GM12864 (cell line): ENCODE data around the gene AOPEP.

Experiments
- DNase-seq: peaks from one replicate; pipeline ENCODE4 v3.0.0-alpha.2; 2011; ENCODE audit warnings: low read depth
- H3K4me3 ChIP-seq: 2 replicates; pipeline ENCODE4 v1.5.1; 2011; ENCODE audit warnings: mild to moderate bottlenecking, low read depth, low read length, control low read depth
- TF ChIP-seq, protein P1 (sequence below): IDR thresholded peaks from 2 replicates; pipeline ENCODE4 v1.5.1; 2011; ENCODE audit warnings: low read depth, mild to moderate bottlenecking, moderate library complexity, low read length, control low read depth, inconsistent platforms; ENCODE audit errors: missing control alignments

AOPEP gene

DNA sequence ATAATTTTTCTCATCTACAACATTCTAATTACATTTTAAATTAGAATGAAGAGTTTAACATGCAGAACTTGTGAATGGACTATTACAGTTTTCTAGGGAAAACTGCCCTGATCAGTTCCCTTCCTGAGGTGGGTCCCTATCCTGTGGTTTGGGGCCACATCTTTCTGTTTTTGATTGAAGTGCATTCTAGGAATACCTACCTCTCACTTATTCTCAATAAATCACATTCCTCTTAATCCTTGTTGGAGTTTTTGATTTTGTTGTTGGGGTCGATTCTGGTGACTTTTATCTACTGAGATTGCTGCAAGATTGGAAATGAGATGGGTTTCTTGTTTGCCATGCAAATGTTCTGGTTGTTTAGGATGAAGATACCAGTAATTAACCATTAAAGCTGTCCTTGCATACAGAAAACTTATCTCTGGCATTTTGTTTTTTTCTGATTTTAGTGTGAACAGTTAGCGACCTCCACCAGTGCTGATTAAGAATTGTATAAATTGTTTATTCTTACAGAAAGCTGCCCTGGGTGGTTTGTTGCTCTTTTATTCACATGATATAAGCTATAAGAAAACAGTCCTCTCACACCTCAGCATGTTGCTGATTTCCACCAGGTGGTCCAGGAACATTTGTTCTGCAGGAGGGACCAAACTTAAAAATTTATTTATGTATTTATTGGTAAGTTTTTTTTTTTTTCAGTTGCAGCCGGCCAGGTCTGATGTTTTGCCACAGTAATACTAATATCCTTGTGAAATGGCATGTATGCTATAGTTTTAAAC lies 321.1 kb downstream of the AOPEP start:
- no peak for DNase-seq
- TF ChIP-seq, protein P1, sequence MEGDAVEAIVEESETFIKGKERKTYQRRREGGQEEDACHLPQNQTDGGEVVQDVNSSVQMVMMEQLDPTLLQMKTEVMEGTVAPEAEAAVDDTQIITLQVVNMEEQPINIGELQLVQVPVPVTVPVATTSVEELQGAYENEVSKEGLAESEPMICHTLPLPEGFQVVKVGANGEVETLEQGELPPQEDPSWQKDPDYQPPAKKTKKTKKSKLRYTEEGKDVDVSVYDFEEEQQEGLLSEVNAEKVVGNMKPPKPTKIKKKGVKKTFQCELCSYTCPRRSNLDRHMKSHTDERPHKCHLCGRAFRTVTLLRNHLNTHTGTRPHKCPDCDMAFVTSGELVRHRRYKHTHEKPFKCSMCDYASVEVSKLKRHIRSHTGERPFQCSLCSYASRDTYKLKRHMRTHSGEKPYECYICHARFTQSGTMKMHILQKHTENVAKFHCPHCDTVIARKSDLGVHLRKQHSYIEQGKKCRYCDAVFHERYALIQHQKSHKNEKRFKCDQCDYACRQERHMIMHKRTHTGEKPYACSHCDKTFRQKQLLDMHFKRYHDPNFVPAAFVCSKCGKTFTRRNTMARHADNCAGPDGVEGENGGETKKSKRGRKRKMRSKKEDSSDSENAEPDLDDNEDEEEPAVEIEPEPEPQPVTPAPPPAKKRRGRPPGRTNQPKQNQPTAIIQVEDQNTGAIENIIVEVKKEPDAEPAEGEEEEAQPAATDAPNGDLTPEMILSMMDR: no peak
- H3K4me3 ChIP-seq: no peak overlapping the region

DNA sequence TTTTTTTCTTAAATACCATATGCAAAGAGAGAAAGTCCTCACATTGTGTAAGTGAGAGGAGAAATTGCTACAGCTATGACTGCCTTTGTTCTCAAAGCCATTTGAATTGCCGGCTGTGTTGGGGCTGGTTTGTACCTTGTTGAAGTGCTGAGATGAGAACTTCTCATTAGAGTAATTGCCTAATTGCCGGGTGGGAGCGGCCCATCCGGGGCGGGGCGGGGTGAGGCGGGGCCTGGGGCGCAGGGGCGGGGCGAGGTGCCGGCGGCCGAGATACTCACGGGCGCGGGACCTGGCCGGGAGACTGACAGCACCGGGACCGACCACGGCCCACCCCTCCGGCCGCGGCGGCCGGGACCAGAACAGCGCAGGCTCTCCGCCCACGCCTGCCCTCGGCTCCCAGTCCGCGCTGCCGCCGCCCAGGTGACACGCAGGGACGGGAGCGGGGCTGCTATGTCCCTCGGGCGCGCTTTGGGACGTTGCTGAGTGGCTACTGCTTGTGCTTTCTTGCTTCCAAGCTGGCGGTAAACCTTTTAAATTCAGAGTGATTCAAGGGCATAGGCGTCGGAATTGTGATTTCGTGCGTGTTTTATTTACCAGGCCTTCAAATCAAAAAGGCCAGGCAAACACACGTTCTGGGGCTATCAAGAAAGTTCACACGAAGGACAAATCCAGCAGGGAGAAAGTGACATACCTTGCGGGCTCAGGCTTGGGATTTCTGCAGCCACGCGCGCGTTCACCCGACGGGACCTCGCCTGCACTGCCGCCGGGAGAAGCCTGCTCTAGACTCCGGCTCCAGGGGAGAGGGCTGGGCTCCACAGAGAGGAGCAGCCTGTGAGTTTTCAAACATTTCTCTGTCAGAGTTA lies 322.0 kb downstream of the AOPEP start:
- peak overlapping the region; percentile 61 for H3K4me3 ChIP-seq
- DNase-seq: no peak

DNA sequence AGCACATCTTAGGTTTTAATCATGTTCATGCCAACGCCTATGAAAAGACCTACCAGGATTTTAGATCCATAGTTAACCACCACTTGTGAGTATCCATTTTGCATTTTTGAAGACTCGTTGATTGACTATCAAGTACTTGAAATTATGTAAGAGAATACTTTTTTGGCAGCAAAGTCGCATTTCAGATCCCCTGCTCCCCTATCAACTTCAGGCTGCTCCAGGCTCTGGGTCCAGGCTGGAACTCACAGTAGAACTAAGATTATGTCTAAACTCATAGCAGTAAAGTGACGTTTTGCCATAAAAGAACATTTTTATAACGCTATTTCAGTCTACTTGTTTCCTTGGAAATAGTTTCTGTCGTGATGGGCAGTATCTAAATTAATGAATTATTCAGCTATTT lies 323.3 kb downstream of the AOPEP start:
- DNase-seq: no peak
- TF ChIP-seq, protein P1: no peak
- no peak overlapping the region for H3K4me3 ChIP-seq

More for the DNA sequence above, 322.0 kb downstream of the AOPEP start:
- TF ChIP-seq, protein P1: no peak

DNA sequence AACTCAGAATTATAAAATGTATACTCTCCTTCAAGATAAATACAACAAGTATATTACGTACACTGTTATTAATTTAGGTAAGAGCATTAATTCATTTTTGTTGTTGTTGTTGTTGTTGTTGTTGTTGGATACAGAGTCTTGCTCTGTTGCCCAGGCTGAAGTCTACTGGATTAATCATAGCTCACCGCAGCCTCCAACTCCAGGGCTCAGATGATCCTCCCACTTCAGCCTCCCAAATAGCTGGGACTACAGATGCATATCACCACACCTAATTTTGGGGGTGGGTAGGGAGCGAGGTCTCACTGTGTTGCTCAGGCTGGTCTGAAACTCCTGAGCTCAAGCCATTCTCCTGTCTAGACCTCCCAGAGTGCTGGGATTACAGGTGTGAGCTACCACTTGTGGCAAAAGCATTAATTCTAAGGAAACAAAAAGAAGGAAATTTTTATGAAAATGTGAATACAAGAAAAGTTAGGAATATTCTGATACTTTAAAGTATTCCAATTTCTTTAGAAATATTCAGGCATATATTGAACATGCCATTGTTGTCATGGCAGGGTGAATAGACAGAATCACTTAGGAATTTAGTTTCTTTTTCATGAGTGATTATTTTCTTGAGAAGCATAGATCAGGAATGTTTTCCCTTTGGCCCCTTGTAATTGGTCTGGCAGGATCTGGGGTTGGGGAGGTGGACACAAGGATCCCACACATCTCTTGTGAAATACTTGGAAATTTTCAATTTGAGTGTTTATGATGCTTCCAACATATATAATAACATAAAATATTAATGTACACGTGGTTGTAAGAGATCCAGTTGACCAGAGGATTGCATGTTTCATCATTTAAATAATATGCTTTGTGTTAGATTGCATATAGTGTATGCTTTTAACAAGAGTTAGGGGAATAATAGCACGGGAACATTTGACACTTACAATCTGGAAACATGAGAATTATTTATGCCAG lies 327.4 kb downstream of the AOPEP start:
- TF ChIP-seq, protein P1: no peak
- H3K4me3 ChIP-seq: no peak overlapping the region
- no peak for DNase-seq

DNA sequence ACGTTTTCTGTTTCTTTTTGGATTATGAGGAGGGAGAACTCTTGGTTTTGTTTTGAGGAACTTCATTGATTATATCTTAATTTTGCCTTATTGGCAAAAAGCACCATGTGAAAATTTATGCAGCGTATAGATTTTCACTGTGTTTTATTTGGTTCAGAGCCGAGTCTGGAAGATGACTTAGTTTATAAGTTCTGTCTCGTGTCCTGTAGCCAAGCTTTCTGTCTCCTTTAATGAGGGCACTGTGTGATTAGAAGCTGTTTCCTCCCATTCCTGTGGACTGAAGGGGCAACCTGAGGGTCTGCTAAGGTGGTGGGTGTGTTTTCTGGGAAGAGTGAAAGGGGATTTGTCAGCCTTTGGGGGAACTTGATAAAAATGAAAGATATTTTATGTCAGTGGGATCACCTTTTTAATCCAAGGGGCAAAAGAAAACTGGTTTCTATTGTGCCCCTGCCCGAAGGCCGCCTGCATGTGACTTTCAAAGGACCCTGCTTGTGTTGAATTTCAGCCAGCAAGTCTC lies 328.9 kb downstream of the AOPEP start:
- no peak overlapping the region for H3K4me3 ChIP-seq
- TF ChIP-seq, protein P1: no peak
- DNase-seq: no peak

DNA sequence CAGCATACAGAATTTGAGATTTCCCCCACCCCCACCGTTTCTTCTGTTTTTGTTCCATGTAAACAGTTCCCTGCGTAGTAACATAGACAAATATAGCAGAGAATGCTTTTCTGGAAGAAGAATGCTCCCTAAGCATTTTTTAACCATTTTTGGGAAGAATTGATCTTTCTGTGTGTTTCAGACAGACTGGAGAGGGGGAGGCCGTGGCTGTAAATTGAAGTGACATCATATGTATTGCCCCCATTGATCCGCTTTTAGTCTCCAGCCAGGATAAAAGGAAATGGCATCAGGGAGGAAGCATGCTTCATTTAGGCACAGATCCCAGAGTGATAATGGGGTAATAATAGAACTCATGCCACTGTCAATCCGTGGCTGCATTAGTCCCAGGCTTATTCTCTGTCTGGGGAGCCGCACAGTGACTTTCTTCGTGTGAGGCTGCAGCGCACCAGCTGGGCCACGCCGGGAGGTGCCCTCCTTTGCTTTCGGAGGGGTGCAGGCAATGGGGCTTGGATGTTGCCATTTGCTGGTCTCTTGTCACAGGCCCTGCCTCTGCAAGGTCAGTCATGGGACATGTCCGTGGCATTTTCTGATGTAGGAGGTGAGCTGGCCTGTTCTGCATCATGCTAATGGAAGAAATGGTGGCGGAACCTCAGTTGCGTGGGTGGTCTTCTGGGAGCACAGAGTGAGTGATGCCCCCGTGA lies 329.5 kb downstream of the AOPEP start:
- DNase-seq: no peak
- no peak overlapping the region for H3K4me3 ChIP-seq

More for the DNA sequence above, 329.5 kb downstream of the AOPEP start:
- TF ChIP-seq, protein P1: no peak
